OCI-LY7 (cell line): ENCODE data around the gene RUNX1. TPM values are rescaled to one million over a fixed set of nuclear protein-coding genes. Genes with fewer than 3 reads are reported as not detected.

Experiments
- Bru-seq: library from RNA; stranded (reverse); fragments of 400-500 nt; gene quantifications from one replicate; lab custom pipeline; 2021; lab: Mats Ljungman, UMichigan
- BruChase-seq, 2 experiments: library from RNA; stranded (reverse); fragments of 400-500 nt; gene quantifications; one replicate each; lab custom pipeline; 2021; lab: Mats Ljungman, UMichigan
- BruUV-seq: library from RNA; stranded (reverse); fragments of 400-500 nt; replicated peaks from 2 replicates; lab custom pipeline; 2021; lab: Mats Ljungman, UMichigan
- CTCF ChIA-PET: fragments of 300-600 bp; sonication (Branson Sonifier 250); formaldehyde crosslinking; loops from one replicate; lab custom pipeline; 2022; ENCODE audit warnings: antibody characterized with exemption; ENCODE audit not compliant: unreplicated experiment; lab: Charles Lee
- POLR2A ChIA-PET: fragments of 300-600 bp; sonication (Branson Sonifier 250); formaldehyde crosslinking; loops from one replicate; lab custom pipeline; 2022; ENCODE audit warnings: antibody characterized with exemption; lab: Charles Lee
- DNase-seq: peaks from one replicate; pipeline ENCODE4 v3.0.0-alpha.2; 2015; ENCODE audit warnings: low spot score
- H2AFZ ChIP-seq: fragments of 200-600 bp; sonication (generic), shearing (Covaris generic); 2 replicates; pipeline ENCODE4 v1.6.1; 2014; ENCODE audit warnings: mild to moderate bottlenecking, antibody characterized with exemption, low read length, moderate library complexity
- H3K27ac ChIP-seq: fragments of 200-600 bp; sonication (generic); 2 replicates; pipeline ENCODE4 v1.5.1; 2014; ENCODE audit warnings: mixed run types, low read depth, mild to moderate bottlenecking, moderate library complexity, low read length, inconsistent platforms; ENCODE audit not compliant: poor library complexity, severe bottlenecking
- H3K36me3 ChIP-seq: fragments of 200-600 bp; sonication (generic); 2 replicates; pipeline ENCODE4 v1.6.1; 2014; ENCODE audit warnings: mild to moderate bottlenecking, antibody characterized with exemption, low read length, moderate library complexity, mixed read lengths; ENCODE audit not compliant: insufficient read depth
- H3K4me1 ChIP-seq: fragments of 200-600 bp; sonication (generic); 2 replicates; pipeline ENCODE4 v1.5.1; 2014; ENCODE audit warnings: mild to moderate bottlenecking, low read length; ENCODE audit not compliant: insufficient read depth, poor library complexity, severe bottlenecking
- H3K4me2 ChIP-seq: fragments of 200-600 bp; sonication (generic); 2 replicates; pipeline ENCODE4 v1.6.1; 2014; ENCODE audit warnings: mild to moderate bottlenecking, low read length
- H3K4me3 ChIP-seq: fragments of 200-600 bp; sonication (generic); 2 replicates; pipeline ENCODE4 v1.5.1; 2014; ENCODE audit warnings: mild to moderate bottlenecking, low read depth, low read length; ENCODE audit not compliant: poor library complexity, severe bottlenecking
- H3K79me2 ChIP-seq: fragments of 200-600 bp; sonication (generic); 2 replicates; pipeline ENCODE4 v1.6.1; 2016; ENCODE audit warnings: low read depth, mild to moderate bottlenecking, low read length, moderate library complexity, mixed read lengths; ENCODE audit not compliant: insufficient read depth
- H3K9me2 ChIP-seq: fragments of 200-600 bp; sonication (generic); 2 replicates; pipeline ENCODE4 v1.6.1; 2016; ENCODE audit warnings: mild to moderate bottlenecking, low read length, mixed read lengths; ENCODE audit not compliant: insufficient read depth
- H3K9me3 ChIP-seq: fragments of 200-600 bp; sonication (generic); 2 replicates; pipeline ENCODE4 v1.6.1; 2014; ENCODE audit warnings: mild to moderate bottlenecking, mixed run types, low read length, mixed read lengths
- H4K20me1 ChIP-seq: fragments of 200-600 bp; sonication (generic); 2 replicates; pipeline ENCODE4 v1.6.1; 2014; ENCODE audit warnings: mild to moderate bottlenecking, antibody characterized with exemption, low read length, moderate library complexity, mixed read lengths; ENCODE audit not compliant: insufficient read depth
- CTCF ChIP-seq: fragments of 200-600 bp; sonication (generic); conservative IDR thresholded peaks from 2 replicates; pipeline ENCODE4 v1.5.1; 2014; ENCODE audit warnings: mild to moderate bottlenecking, antibody characterized with exemption, low read length, moderate library complexity, mixed read lengths
- EZH2phosphoT487 ChIP-seq: fragments of 200-600 bp; sonication (generic); IDR thresholded peaks from 2 replicates; pipeline ENCODE4 v1.6.1; 2018; ENCODE audit warnings: low read depth, borderline replicate concordance, mild to moderate bottlenecking, mixed run types, antibody characterized with exemption, low read length, moderate library complexity, mixed read lengths
- intact Hi-C: fragments of 100-400 bp; cut with micrococcal nuclease; formaldehyde crosslinking; loops from one replicate; pipeline ENCODE4 v1.10.0; 2022; ENCODE audit not compliant: unreplicated experiment
- long read RNA-seq: library from polyadenylated mRNA; stranded (forward); transcript quantifications from one replicate; pipeline ENCODE4 v2.0.0, GENCODE V29; 2022
- total RNA-seq, 2 experiments: library from RNA; depleted of rRNA in 1 of 2; stranded (reverse); fragments of >200 nt in 1 of 2; shearing (Covaris generic) in 1 of 2; gene quantifications; 2 replicates each; pipeline ENCODE4 v1.2.3, GENCODE V29; 2014 to 2022

The RUNX1 gene
- 22.3 and 30.5 TPM in 2 replicates for total RNA-seq (2014; rRNA removed; shearing (Covaris generic))
- total RNA-seq (2022) = 40.8 and 44.6 TPM in 2 replicates
- percentile 90 among the genes with signal in this experiment for Bru-seq, nascent RNA
- BruChase-seq, experiment 1, labeled RNA remaining after a 6-hour chase = percentile 86 among the genes with signal in this experiment
- percentile 86 among the genes with signal in this experiment for BruChase-seq, experiment 2, labeled RNA remaining after a 2-hour chase
- long read RNA-seq, full-length matches to known transcripts = 5 of 30 reads
- long read RNA-seq, partial matches to known transcripts = 4 of 30 reads
- long read RNA-seq, other reads (novel, unspliced or antisense) = 21 of 30 reads

DNA sequence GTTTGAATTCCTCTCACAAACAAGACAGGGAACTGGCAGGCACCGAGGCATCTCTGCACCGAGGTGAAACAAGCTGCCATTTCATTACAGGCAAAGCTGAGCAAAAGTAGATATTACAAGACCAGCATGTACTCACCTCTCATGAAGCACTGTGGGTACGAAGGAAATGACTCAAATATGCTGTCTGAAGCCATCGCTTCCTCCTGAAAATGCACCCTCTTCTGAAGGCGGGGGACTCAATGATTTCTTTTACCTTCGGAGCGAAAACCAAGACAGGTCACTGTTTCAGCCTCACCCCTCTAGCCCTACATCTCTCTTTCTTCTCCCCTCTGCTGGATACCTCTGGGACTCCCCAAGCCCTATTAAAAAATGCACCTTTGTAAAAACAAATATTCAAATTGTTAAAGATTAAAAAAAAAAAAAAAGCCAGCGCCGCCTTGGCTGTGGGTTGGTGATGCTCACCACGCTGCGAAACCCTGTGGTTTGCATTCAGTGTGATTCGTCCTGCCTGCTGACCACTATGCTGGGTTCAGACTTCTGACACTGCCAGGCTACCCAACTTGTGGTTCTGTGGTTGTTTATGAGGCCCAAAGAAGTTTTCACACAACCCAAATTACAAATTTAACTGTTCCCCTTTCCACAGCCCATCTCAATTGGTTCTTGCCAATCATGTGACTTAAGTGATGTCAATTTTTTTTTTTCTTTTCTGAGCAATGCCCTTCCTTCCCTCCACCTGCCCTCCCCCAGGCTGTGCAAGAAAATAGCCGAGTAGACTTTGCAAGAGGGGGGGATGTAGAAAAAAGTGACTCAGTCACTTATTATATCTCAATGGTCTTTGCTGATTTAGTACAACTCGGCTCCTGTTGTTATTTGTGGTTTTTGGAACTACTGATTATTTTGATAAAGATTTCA lies at the start of gene RUNX1:
RUNX1 (minus strand) TSS at position 597 of the 912 bp plus-strand sequence.
- TSS peak; percentile 84 for BruUV-seq
- TF ChIP-seq CTCF = no peak; the same call in 1 of the 2 replicates
- 0 out of 2 replicates have a peak, but pooled peaks cover 8% of the 10 kb centered on the region for H4K20me1 ChIP-seq
- peak; percentile 90 for DNase-seq
- H3K9me3 ChIP-seq = 0 out of 2 replicates have a peak, but pooled peaks cover 6% of the 10 kb centered on the region
- peak within 1 kb of the TSS; percentile 87 for H3K27ac ChIP-seq
- POLR2A ChIA-PET = interaction anchor here (0.5 to 2.3 kb wide), 8 partner anchors 8 to 1917 kb away, joined by 3 to 13 read pairs (median 4); no protein-coding TSS in a partner anchor
- H3K36me3 ChIP-seq = peaks cover 29% of the 10 kb centered on the region
- CTCF ChIA-PET = interaction anchor here (0.5 to 2.1 kb wide), 2 partner anchors 159 to 1554 kb away, joined by 6 to 7 read pairs; no protein-coding TSS in a partner anchor
- peak within 1 kb of the TSS; percentile 99 for H3K4me2 ChIP-seq
- peaks cover 57% of the 10 kb centered on the region for H3K4me1 ChIP-seq
- H2AFZ ChIP-seq = peak within 1 kb of the TSS; percentile 91
- H3K9me2 ChIP-seq = no peaks in the 10 kb centered on the region
- H3K79me2 ChIP-seq = peaks cover 58% of the 10 kb centered on the region
- intact Hi-C loops = loop anchor here (1.0 to 10.0 kb wide), 4 partner anchors 22 to 886 kb away; no protein-coding TSS in a partner anchor
- peak within 1 kb of the TSS; percentile 73 for H3K4me3 ChIP-seq

DNA sequence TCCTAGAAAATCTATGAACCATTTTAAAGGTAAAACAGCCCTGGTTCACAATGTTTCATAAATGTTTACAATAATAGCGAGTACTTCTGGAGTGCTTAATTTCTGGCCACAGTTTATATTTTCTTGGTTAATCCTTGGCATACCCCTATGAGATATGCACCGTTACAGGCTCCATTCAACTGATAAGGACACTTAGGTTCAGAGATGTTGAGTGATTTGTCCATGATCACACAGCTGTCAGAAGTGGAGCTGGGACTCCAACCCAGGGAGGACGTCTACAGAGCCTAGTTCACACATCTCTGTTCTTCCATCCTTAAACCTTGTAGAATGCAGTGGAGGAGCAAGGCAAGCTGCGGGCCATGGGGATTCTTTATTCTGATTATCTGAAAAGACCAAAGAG lies 48.4 kb upstream of the RUNX1 start:
- ChIA-PET POLR2A (interaction anchor here (0.6 kb wide), 1 partner anchor 43 kb away, joined by 3 read pairs; no protein-coding TSS in a partner anchor), CTCF (no interaction called here)
- Histone ChIP-seq H3K9me2 (no peaks in the 10 kb centered on the region), H3K9me3 (no peaks in the 10 kb centered on the region), H2AFZ (no peak overlapping the region), H3K4me3 (no peak overlapping the region), H3K4me2 (no peak overlapping the region), H3K36me3 (no peaks in the 10 kb centered on the region), H3K4me1 (peaks cover 7% of the 10 kb centered on the region), H3K27ac (no peak overlapping the region), H4K20me1 (no peaks in the 10 kb centered on the region), H3K79me2 (no peaks in the 10 kb centered on the region)
- DNase-seq = no peak
- BruUV-seq = no TSS peak
- TF ChIP-seq EZH2phosphoT487 (no peak), CTCF (no peak)
- intact Hi-C loops = no loop called here
